H1 (cell line): ENCODE results near the gene ITPK1. TPM values are rescaled to one million over a fixed set of nuclear protein-coding genes. Genes with fewer than 3 reads are reported as not detected.

Experiments used
- CREB1 ChIP-seq: IDR thresholded peaks from 2 replicates; pipeline ENCODE4 v1.6.1; 2012; ENCODE audit warnings: inconsistent platforms
- HDAC6 ChIP-seq: IDR thresholded peaks from one replicate; pipeline ENCODE4 v1.7.1; 2012; ENCODE audit warnings: low read depth, mild to moderate bottlenecking, inconsistent platforms, low read length, moderate library complexity
- KDM5A ChIP-seq: fragments of 200-600 bp; IDR thresholded peaks from 2 replicates; pipeline ENCODE4 v1.7.1; 2012; ENCODE audit warnings: mild to moderate bottlenecking, low read length, inconsistent platforms, mixed read lengths
- NANOG ChIP-seq: IDR thresholded peaks from 2 replicates; pipeline ENCODE4 v1.6.1; 2011; ENCODE audit warnings: low read length, low read depth, mild to moderate bottlenecking, inconsistent platforms; ENCODE audit not compliant: insufficient read depth, poor library complexity, severe bottlenecking
- RAD21 ChIP-seq, 2 experiments: IDR thresholded peaks in 1 of 2; conservative IDR thresholded peaks in 1 of 2; 2 replicates each; pipeline ENCODE4 v1.6.1; 2011; ENCODE audit warnings: low read depth in 2 of 2, low read length in 2 of 2, improper control_type of control experiment in 1 of 2, inconsistent platforms in 1 of 2, mild to moderate bottlenecking in 1 of 2, moderate library complexity in 1 of 2
- polyA plus RNA-seq, 7 experiments: library from polyadenylated mRNA; depleted of rRNA in 3 of 7; stranded (reverse) in 5 of 7; unstranded in 2 of 7; fragments of >200 nt in 5 of 7; fragments of 200-250 nt in 2 of 7; gene quantifications; 1 replicate in 5 of 7; 2 replicates in 1 of 7; 4 replicates in 1 of 7; pipeline versions ENCODE4 v1.2.1 to v1.2.3, GENCODE V29; 2011 to 2013; ENCODE audit warnings: missing spikeins in 2 of 7, mixed read lengths in 2 of 7
- total RNA-seq: library from RNA; stranded (reverse); fragmentation: NEBNext Ultra II Directional; extraction: Animal tissue kit (Norgen Biotek cat#: 25700); gene quantifications from 2 replicates; pipeline ENCODE4 v1.2.1, GENCODE V29; 2021

ITPK1 gene
- total and polyA plus RNA-seq, 2 of the 8 experiments (the other 6 are each of a cell fraction or from before 2014, with no cell fraction given): 108 to 143 TPM

GRCh38 chr14:92938890-92939671 lies 176.6 kb downstream of the ITPK1 start (continued):
- TF ChIP-seq RAD21 (IDR thresholded peaks at IDR 0.05 in 1 of 2, conservative IDR thresholded peaks at IDR 0.05 in 1 of 2; ENCODE audit: low read depth in 2 of 2, low read length in 2 of 2): no peak
- TF ChIP-seq NANOG: no peak
- no peak for TF ChIP-seq KDM5A
- TF ChIP-seq HDAC6: no peak
- TF ChIP-seq CREB1: no peak
- TF ChIP-seq, all 59 proteins: peak for 0
